Measurements from ENCODE around the gene ERI3. TPM values are rescaled to one million over a fixed set of nuclear protein-coding genes. Genes with fewer than 3 reads are reported as not detected.

The ERI3 gene
- total RNA-seq (ENCODE audit: low replicate concordance) = 50.0 and 64.3 TPM in 2 replicates

GRCh38 chr1:44354840-44355581 lies at the start of gene ERI3:
Gene ERI3 (minus strand): TSS chr1:44355257. CDS start chr1:44355026, 231 bp downstream.
- DNase-seq (ENCODE audit: low read depth) = peak; percentile 96
- H3K4me3 ChIP-seq (ENCODE audit: low read depth, low read length) = peak within 1 kb of the TSS; percentile 82
- TF ChIP-seq CTCF (IDR thresholded peaks at IDR 0.05; ENCODE audit: insufficient read depth, low read length) = no peak

GRCh38 chr1:44401256-44402228 lies 46.5 kb upstream of the ERI3 start:
- no peak overlapping the region for H3K4me3 ChIP-seq (ENCODE audit: low read depth, low read length)
- DNase-seq (ENCODE audit: low read depth) = no peak
- no peak for TF ChIP-seq CTCF (IDR thresholded peaks at IDR 0.05; ENCODE audit: insufficient read depth, low read length)

GRCh38 chr1:44390277-44390676 lies 35.2 kb upstream of the ERI3 start:
- TF ChIP-seq CTCF (IDR thresholded peaks at IDR 0.05; ENCODE audit: insufficient read depth, low read length) = no peak
- no peak overlapping the region for H3K4me3 ChIP-seq (ENCODE audit: low read depth, low read length)
- DNase-seq (ENCODE audit: low read depth) = peak; percentile 73

GRCh38 chr1:44389437-44389836 lies 34.4 kb upstream of the ERI3 start:
- DNase-seq (ENCODE audit: low read depth) = no peak
- TF ChIP-seq CTCF (IDR thresholded peaks at IDR 0.05; ENCODE audit: insufficient read depth, low read length) = no peak
- no peak overlapping the region for H3K4me3 ChIP-seq (ENCODE audit: low read depth, low read length)

GRCh38 chr1:44388551-44388950 lies 33.5 kb upstream of the ERI3 start:
- H3K4me3 ChIP-seq (ENCODE audit: low read depth, low read length) = no peak overlapping the region
- DNase-seq (ENCODE audit: low read depth) = no peak
- no peak for TF ChIP-seq CTCF (IDR thresholded peaks at IDR 0.05; ENCODE audit: insufficient read depth, low read length)

GRCh38 chr1:44380666-44381177 lies 25.7 kb upstream of the ERI3 start:
- no peak for DNase-seq (ENCODE audit: low read depth)
- no peak overlapping the region for H3K4me3 ChIP-seq (ENCODE audit: low read depth, low read length)
- TF ChIP-seq CTCF (IDR thresholded peaks at IDR 0.05; ENCODE audit: insufficient read depth, low read length) = no peak
